Measurements from ENCODE around the gene ZNF785.
A peak's percentile ranks its signal among the peaks of the same experiment; 100 is the strongest.
"Not testable (repeated sequence)": the region's sequence is repeated elsewhere in the genome, so short reads cannot be mapped to it uniquely, and the experiment has no call there.

The ZNF785 gene

DNA sequence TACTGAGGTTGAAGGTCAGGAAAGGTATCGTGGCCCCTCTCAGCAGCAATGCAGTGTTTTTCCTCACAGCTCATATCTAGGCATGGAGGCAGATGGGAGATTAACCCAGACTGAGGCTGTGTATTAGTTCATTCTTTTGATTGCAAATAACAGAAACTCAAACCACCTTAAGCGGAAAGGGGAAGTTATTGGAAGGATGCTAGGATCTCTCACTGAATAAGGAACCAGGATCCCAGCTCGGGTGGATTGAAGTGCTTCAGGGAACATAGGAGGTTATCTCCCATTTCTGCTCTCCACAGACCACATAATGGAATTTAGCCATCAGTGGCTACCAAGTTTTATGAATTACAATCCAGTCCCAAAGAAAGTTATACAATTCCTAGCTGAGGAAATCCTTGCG, 16.5 kb upstream of the ZNF785 start:
- no peaks in the 10 kb centered on the region for H3K4me1 ChIP-seq (ENCODE audit: control insufficient read depth, insufficient read depth, low read length)
- DNase-seq (ENCODE audit: low read depth, low spot score) = no peak
- H3K27me3 ChIP-seq (ENCODE audit: control insufficient read depth, insufficient read depth, low read length) = no peaks in the 10 kb centered on the region
- no CpG with 5 or more reads among the region's 4 CpGs for WGBS (ENCODE audit: insufficient coverage, insufficient read length)
- no peak overlapping the region for H3K4me3 ChIP-seq (ENCODE audit: low read length)
- no peaks in the 10 kb centered on the region for H3K9me3 ChIP-seq (ENCODE audit: control insufficient read depth, insufficient read depth, low read length)
- peaks cover 16% of the 10 kb centered on the region for H3K36me3 ChIP-seq (ENCODE audit: control insufficient read depth, insufficient read depth, low read length)
- H3K27ac ChIP-seq (ENCODE audit: low read length) = no peak overlapping the region

DNA sequence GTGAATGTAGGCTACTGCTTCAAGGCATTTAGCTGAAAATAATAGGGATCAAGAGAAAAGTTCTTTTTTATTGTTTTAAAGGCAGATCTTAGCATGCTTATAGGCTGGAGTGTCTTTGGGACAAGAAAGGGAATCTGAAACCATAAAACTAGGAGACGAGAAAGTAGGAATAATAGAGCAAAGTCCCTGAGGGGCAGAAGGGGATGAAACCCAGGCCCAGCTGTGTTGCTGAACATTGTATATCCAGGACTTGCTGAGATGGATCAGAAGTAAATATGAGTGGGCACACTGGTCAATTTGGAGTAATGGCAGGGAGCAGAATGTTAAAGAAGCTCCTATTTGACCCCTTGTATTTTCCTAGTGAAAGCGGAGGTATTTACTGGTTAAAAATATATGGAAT, 15.4 kb upstream of the ZNF785 start:
- H3K27me3 ChIP-seq (ENCODE audit: control insufficient read depth, insufficient read depth, low read length) = no peaks in the 10 kb centered on the region
- H3K27ac ChIP-seq (ENCODE audit: low read length) = no peak overlapping the region
- no peaks in the 10 kb centered on the region for H3K9me3 ChIP-seq (ENCODE audit: control insufficient read depth, insufficient read depth, low read length)
- no peak overlapping the region for H3K4me3 ChIP-seq (ENCODE audit: low read length)
- no peak for DNase-seq (ENCODE audit: low read depth, low spot score)
- peaks cover 16% of the 10 kb centered on the region for H3K36me3 ChIP-seq (ENCODE audit: control insufficient read depth, insufficient read depth, low read length)
- no peaks in the 10 kb centered on the region for H3K4me1 ChIP-seq (ENCODE audit: control insufficient read depth, insufficient read depth, low read length)
- no CpG with 5 or more reads among the region's 2 CpGs for WGBS (ENCODE audit: insufficient coverage, insufficient read length)

GRCh38 chr16:30600215-30600614, 14.7 kb upstream of the ZNF785 start:
- Histone ChIP-seq H3K9me3 (ENCODE audit: control insufficient read depth, insufficient read depth, low read length) (no peaks in the 10 kb centered on the region), H3K36me3 (ENCODE audit: control insufficient read depth, insufficient read depth, low read length) (peaks cover 16% of the 10 kb centered on the region), H3K4me3 (ENCODE audit: low read length) (no peak overlapping the region), H3K4me1 (ENCODE audit: control insufficient read depth, insufficient read depth, low read length) (no peaks in the 10 kb centered on the region), H3K27ac (ENCODE audit: low read length) (no peak overlapping the region), H3K27me3 (ENCODE audit: control insufficient read depth, insufficient read depth, low read length) (no peaks in the 10 kb centered on the region)
- no CpG with 5 or more reads among the region's 3 CpGs for WGBS (ENCODE audit: insufficient coverage, insufficient read length)
- DNase-seq (ENCODE audit: low read depth, low spot score) = no peak

- no CpG with 5 or more reads among the region's 4 CpGs for WGBS (ENCODE audit: insufficient coverage, insufficient read length)
- Histone ChIP-seq H3K27ac (ENCODE audit: low read length) (no peak overlapping the region), H3K9me3 (ENCODE audit: control insufficient read depth, insufficient read depth, low read length) (no peaks in the 10 kb centered on the region), H3K4me3 (ENCODE audit: low read length) (no peak overlapping the region), H3K36me3 (ENCODE audit: control insufficient read depth, insufficient read depth, low read length) (no peaks in the 10 kb centered on the region), H3K27me3 (ENCODE audit: control insufficient read depth, insufficient read depth, low read length) (no peaks in the 10 kb centered on the region), H3K4me1 (ENCODE audit: control insufficient read depth, insufficient read depth, low read length) (no peaks in the 10 kb centered on the region)
- no peak for DNase-seq (ENCODE audit: low read depth, low spot score)
Measured at GRCh38 chr16:30592871-30593270, 7.4 kb upstream of the ZNF785 start.

- H3K27ac ChIP-seq (ENCODE audit: low read length); H3K9me3 ChIP-seq (ENCODE audit: control insufficient read depth, insufficient read depth, low read length); H3K36me3 ChIP-seq (ENCODE audit: control insufficient read depth, insufficient read depth, low read length); H3K4me1 ChIP-seq (ENCODE audit: control insufficient read depth, insufficient read depth, low read length); H3K4me3 ChIP-seq (ENCODE audit: low read length); DNase-seq (ENCODE audit: low read depth, low spot score); H3K27me3 ChIP-seq (ENCODE audit: control insufficient read depth, insufficient read depth, low read length): not testable (repeated sequence)
- no CpG with 5 or more reads among the region's 9 CpGs for WGBS (ENCODE audit: insufficient coverage, insufficient read length)
Measured at GRCh38 chr16:30590869-30591268, 5.4 kb upstream of the ZNF785 start.

DNA sequence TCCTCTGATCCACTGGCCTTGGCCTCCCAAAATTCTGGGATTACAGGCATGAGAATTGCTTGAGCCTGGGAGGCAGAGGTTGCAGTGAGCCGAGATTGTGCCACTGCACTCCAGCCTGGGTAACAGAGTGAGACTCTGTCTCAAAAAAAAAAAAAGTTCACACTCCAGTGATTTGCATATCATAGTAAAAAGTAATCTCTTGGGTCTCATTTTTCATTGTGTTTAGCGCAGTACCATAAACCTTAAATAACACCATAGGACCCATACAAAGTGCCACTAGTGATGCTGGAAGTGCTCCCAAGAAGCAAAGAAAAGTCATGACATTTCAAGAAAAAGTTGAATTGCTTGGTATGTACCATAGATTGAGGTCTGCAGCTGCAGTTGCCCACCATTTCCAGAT, 4.1 kb upstream of the ZNF785 start:
- not testable (repeated sequence) for H3K4me3 ChIP-seq (ENCODE audit: low read length); H3K36me3 ChIP-seq (ENCODE audit: control insufficient read depth, insufficient read depth, low read length); H3K9me3 ChIP-seq (ENCODE audit: control insufficient read depth, insufficient read depth, low read length); DNase-seq (ENCODE audit: low read depth, low spot score); H3K4me1 ChIP-seq (ENCODE audit: control insufficient read depth, insufficient read depth, low read length); H3K27ac ChIP-seq (ENCODE audit: low read length); H3K27me3 ChIP-seq (ENCODE audit: control insufficient read depth, insufficient read depth, low read length)
- WGBS (ENCODE audit: insufficient coverage, insufficient read length) = no CpG with 5 or more reads among the region's 2 CpGs

GRCh38 chr16:30588651-30589050, 3.2 kb upstream of the ZNF785 start:
- no peak for DNase-seq (ENCODE audit: low read depth, low spot score)
- Histone ChIP-seq H3K27me3 (ENCODE audit: control insufficient read depth, insufficient read depth, low read length) (no peaks in the 10 kb centered on the region), H3K9me3 (ENCODE audit: control insufficient read depth, insufficient read depth, low read length) (no peaks in the 10 kb centered on the region), H3K27ac (ENCODE audit: low read length) (no peak overlapping the region), H3K4me3 (ENCODE audit: low read length) (no peak overlapping the region), H3K36me3 (ENCODE audit: control insufficient read depth, insufficient read depth, low read length) (no peaks in the 10 kb centered on the region), H3K4me1 (ENCODE audit: control insufficient read depth, insufficient read depth, low read length) (no peaks in the 10 kb centered on the region)
- no CpG with 5 or more reads among the region's 2 CpGs for WGBS (ENCODE audit: insufficient coverage, insufficient read length)

DNA sequence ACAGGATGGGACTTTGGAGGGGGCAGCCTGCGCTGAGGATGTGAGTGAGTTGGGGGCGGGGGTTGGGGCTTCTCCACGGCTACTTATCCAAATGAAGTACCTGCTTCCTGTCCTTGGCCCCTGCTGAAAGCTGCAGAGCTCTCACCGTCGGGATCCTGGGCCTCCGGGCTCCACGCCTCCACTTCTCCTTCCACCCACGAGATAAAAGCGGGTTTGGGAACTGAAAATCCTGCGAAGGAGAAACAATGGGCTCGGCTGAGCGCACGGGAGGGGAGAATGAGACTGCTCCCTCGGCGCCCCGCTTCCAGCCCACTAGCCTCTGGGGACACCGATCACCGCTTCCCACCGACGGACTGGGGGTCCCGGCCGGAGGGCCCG, 486 bp downstream of the ZNF785 start:
- H3K9me3 ChIP-seq (ENCODE audit: control insufficient read depth, insufficient read depth, low read length) = no peaks in the 10 kb centered on the region
- no peak overlapping the region for H3K27ac ChIP-seq (ENCODE audit: low read length)
- no CpG with 5 or more reads among the region's 23 CpGs for WGBS (ENCODE audit: insufficient coverage, insufficient read length)
- H3K4me1 ChIP-seq (ENCODE audit: control insufficient read depth, insufficient read depth, low read length) = no peaks in the 10 kb centered on the region
- peaks cover 14% of the 10 kb centered on the region for H3K36me3 ChIP-seq (ENCODE audit: control insufficient read depth, insufficient read depth, low read length)
- no peak for DNase-seq (ENCODE audit: low read depth, low spot score)
- peak overlapping the region; percentile 66 for H3K4me3 ChIP-seq (ENCODE audit: low read length)
- no peaks in the 10 kb centered on the region for H3K27me3 ChIP-seq (ENCODE audit: control insufficient read depth, insufficient read depth, low read length)

DNA sequence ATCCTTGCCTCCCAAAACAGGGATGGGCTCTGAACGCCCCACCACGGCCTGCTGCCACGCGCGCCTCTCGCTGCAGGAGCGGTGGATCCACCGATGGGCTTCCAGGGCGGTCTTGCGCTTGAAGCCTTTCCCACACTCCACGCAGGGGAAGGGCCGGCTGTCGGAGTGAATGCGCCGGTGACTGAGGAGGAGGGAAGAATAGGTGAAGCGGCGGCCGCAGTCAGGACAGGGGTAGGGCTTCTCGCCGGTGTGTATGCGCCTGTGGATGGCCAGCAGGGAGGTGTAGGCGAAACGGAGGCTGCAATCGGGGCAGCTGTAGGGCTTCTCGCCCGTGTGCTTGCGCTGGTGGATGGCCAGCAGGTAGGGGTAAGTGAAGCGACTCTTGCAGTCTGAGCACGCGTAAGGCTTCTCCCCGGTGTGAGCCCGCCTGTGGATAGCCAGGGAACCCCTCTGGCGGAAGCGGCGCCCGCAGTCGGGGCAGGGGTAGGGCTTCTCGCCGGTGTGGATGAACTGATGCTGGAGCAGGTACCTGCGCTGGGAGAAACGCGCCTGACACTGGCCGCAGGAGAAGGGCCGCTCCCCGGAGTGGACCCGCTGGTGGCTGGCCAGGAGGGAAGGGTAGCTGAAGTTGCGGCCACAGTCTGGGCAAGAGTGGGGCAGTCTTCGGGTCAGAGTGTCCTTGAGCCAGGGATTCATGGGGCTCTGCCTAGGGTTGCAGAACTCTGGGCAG, 2.7 kb downstream of the ZNF785 start:
- no CpG with 5 or more reads among the region's 48 CpGs for WGBS (ENCODE audit: insufficient coverage, insufficient read length)
- H3K4me1 ChIP-seq (ENCODE audit: control insufficient read depth, insufficient read depth, low read length) = no peaks in the 10 kb centered on the region
- no peak for DNase-seq (ENCODE audit: low read depth, low spot score)
- no peak overlapping the region for H3K4me3 ChIP-seq (ENCODE audit: low read length)
- H3K27me3 ChIP-seq (ENCODE audit: control insufficient read depth, insufficient read depth, low read length) = no peaks in the 10 kb centered on the region
- peaks cover 14% of the 10 kb centered on the region for H3K36me3 ChIP-seq (ENCODE audit: control insufficient read depth, insufficient read depth, low read length)
- no peaks in the 10 kb centered on the region for H3K9me3 ChIP-seq (ENCODE audit: control insufficient read depth, insufficient read depth, low read length)
- no peak overlapping the region for H3K27ac ChIP-seq (ENCODE audit: low read length)

GRCh38 chr16:30581457-30581856, 4.0 kb downstream of the ZNF785 start:
- H3K4me3 ChIP-seq (ENCODE audit: low read length) = no peak overlapping the region
- H3K9me3 ChIP-seq (ENCODE audit: control insufficient read depth, insufficient read depth, low read length) = no peaks in the 10 kb centered on the region
- H3K27me3 ChIP-seq (ENCODE audit: control insufficient read depth, insufficient read depth, low read length) = no peaks in the 10 kb centered on the region
- peaks cover 14% of the 10 kb centered on the region for H3K36me3 ChIP-seq (ENCODE audit: control insufficient read depth, insufficient read depth, low read length)
- H3K4me1 ChIP-seq (ENCODE audit: control insufficient read depth, insufficient read depth, low read length) = no peaks in the 10 kb centered on the region
- no peak for DNase-seq (ENCODE audit: low read depth, low spot score)
- H3K27ac ChIP-seq (ENCODE audit: low read length) = no peak overlapping the region
- no CpG with 5 or more reads among the region's 7 CpGs for WGBS (ENCODE audit: insufficient coverage, insufficient read length)

DNA sequence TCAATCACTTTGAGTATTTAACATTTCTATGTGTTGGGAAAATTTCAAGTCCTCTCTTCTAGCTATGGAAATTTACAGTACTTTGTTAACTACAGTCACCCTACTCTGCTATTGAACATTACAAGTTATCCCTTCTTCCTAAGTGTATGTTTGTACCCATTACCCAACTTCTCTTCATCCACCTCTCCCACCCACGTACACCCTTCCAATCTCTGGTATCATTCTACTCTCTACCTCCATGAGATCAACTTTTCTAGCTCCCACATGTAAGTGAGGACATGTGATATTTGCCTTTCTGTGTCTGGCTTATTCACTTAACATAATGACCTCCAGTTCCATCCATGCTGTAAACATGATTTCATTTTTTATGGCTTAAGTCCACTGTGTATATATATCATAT, 10.8 kb downstream of the ZNF785 start:
- no peak for DNase-seq (ENCODE audit: low read depth, low spot score)
- Histone ChIP-seq H3K27me3 (ENCODE audit: control insufficient read depth, insufficient read depth, low read length) (no peaks in the 10 kb centered on the region), H3K9me3 (ENCODE audit: control insufficient read depth, insufficient read depth, low read length) (no peaks in the 10 kb centered on the region), H3K36me3 (ENCODE audit: control insufficient read depth, insufficient read depth, low read length) (no peaks in the 10 kb centered on the region), H3K27ac (ENCODE audit: low read length) (no peak overlapping the region), H3K4me3 (ENCODE audit: low read length) (no peak overlapping the region), H3K4me1 (ENCODE audit: control insufficient read depth, insufficient read depth, low read length) (peaks cover 1% of the 10 kb centered on the region)
- 100% methylated on average over 1 of the region's 1 CpG for WGBS (ENCODE audit: insufficient coverage, insufficient read length)
